Osteocyte (in vitro differentiated cells): ENCODE results near the gene FAM9B. TPM values are rescaled to one million over a fixed set of nuclear protein-coding genes. Genes with fewer than 3 reads are reported as not detected.
"Not testable (repeated sequence)": the region's sequence is repeated elsewhere in the genome, so short reads cannot be mapped to it uniquely, and the experiment has no call there.

Source experiments
- DNase-seq: peaks from one replicate; pipeline ENCODE4 v3.0.0; 2021; ENCODE audit warnings: mixed read lengths; ENCODE audit not compliant: unreplicated experiment; ENCODE audit errors: extremely low spot score
- H3K27ac Mint-ChIP-seq: one replicate; pipeline ENCODE4 v1.8.0; 2021; ENCODE audit warnings: mild to moderate bottlenecking, mixed read lengths; ENCODE audit not compliant: unreplicated experiment
- H3K27me3 Mint-ChIP-seq: one replicate; pipeline ENCODE4 v1.8.0; 2021; ENCODE audit warnings: mixed read lengths; ENCODE audit not compliant: unreplicated experiment
- H3K36me3 Mint-ChIP-seq: one replicate; pipeline ENCODE4 v1.8.0; 2021; ENCODE audit warnings: mixed read lengths; ENCODE audit not compliant: unreplicated experiment
- H3K4me1 Mint-ChIP-seq: one replicate; pipeline ENCODE4 v1.8.0; 2021; ENCODE audit warnings: mixed read lengths; ENCODE audit not compliant: unreplicated experiment
- H3K4me3 Mint-ChIP-seq: one replicate; pipeline ENCODE4 v1.8.0; 2021; ENCODE audit warnings: mild to moderate bottlenecking, moderate library complexity, mixed read lengths; ENCODE audit not compliant: unreplicated experiment
- H3K9me3 Mint-ChIP-seq: one replicate; pipeline ENCODE4 v1.8.0; 2021; ENCODE audit warnings: mixed read lengths; ENCODE audit not compliant: unreplicated experiment
- CTCF ChIP-seq: fragments of 200-600 bp; sonication (generic); IDR thresholded peaks from 2 replicates; pipeline ENCODE4 v1.5.0; 2021; ENCODE audit warnings: antibody characterized with exemption, mild to moderate bottlenecking, moderate library complexity
- total RNA-seq: library from RNA; stranded (reverse); gene quantifications from 2 replicates; pipeline ENCODE4 v1.2.1, GENCODE V29; 2021

FAM9B gene
- total RNA-seq, 1 donor from 2014 or later: not detected

- Mint-ChIP-seq H3K27ac (no peak overlapping the region), H3K9me3 (peaks cover 15% of the 10 kb centered on the region), H3K4me3 (no peak overlapping the region), H3K36me3 (no peaks in the 10 kb centered on the region), H3K27me3 (peaks cover 7% of the 10 kb centered on the region), H3K4me1 (no peaks in the 10 kb centered on the region)
- no peak for DNase-seq
- no peak for TF ChIP-seq CTCF
These were observed 748 bp downstream of the FAM9B start for GRCh38 chrX:9033179-9033578.

GRCh38 chrX:9023293-9023692, 10.6 kb downstream of the FAM9B start:
- no peak for TF ChIP-seq CTCF
- Mint-ChIP-seq H3K36me3 (no peaks in the 10 kb centered on the region), H3K27me3 (peaks cover 6% of the 10 kb centered on the region), H3K4me3 (no peak overlapping the region), H3K27ac (no peak overlapping the region), H3K4me1 (no peaks in the 10 kb centered on the region), H3K9me3 (peaks cover 9% of the 10 kb centered on the region)
- no peak for DNase-seq

- TF ChIP-seq CTCF: no peak
- Mint-ChIP-seq H3K27me3 (peaks cover under 1% of the 10 kb centered on the region), H3K9me3 (peaks cover 4% of the 10 kb centered on the region), H3K4me3 (no peak overlapping the region), H3K36me3 (no peaks in the 10 kb centered on the region), H3K4me1 (no peaks in the 10 kb centered on the region), H3K27ac (no peak overlapping the region)
- no peak for DNase-seq
These were observed 14.8 kb downstream of the FAM9B start for GRCh38 chrX:9019151-9019550.

GRCh38 chrX:9018332-9018731, 15.6 kb downstream of the FAM9B start:
- H3K9me3 Mint-ChIP-seq, H3K36me3 Mint-ChIP-seq, H3K27ac Mint-ChIP-seq, H3K27me3 Mint-ChIP-seq, DNase-seq, H3K4me3 Mint-ChIP-seq, H3K4me1 Mint-ChIP-seq: not testable (repeated sequence)

- TF ChIP-seq CTCF: no peak
- Mint-ChIP-seq H3K9me3 (peaks cover 10% of the 10 kb centered on the region), H3K27ac (no peak overlapping the region), H3K36me3 (no peaks in the 10 kb centered on the region), H3K4me1 (no peaks in the 10 kb centered on the region), H3K27me3 (peaks cover 2% of the 10 kb centered on the region), H3K4me3 (no peak overlapping the region)
- no peak for DNase-seq
These were observed 30.9 kb downstream of the FAM9B start for GRCh38 chrX:9003041-9003440.

GRCh38 chrX:8988446-8988845, 45.5 kb downstream of the FAM9B start:
- no peak overlapping the region for H3K27ac Mint-ChIP-seq
- H3K4me1 Mint-ChIP-seq: no peaks in the 10 kb centered on the region
- H3K9me3 Mint-ChIP-seq: no peaks in the 10 kb centered on the region
- no peaks in the 10 kb centered on the region for H3K27me3 Mint-ChIP-seq
- TF ChIP-seq CTCF: no peak
- DNase-seq: no peak
- no peak overlapping the region for H3K4me3 Mint-ChIP-seq
- H3K36me3 Mint-ChIP-seq: no peaks in the 10 kb centered on the region
